Loucy (cell line): Measurements from ENCODE around the gene SLC35E4.

Experiments
- H2AFZ ChIP-seq: fragments of 200-600 bp; sonication (generic); 2 replicates; pipeline ENCODE4 v1.6.0; 2016; ENCODE audit warnings: antibody characterized with exemption, mild to moderate bottlenecking, low read length, moderate library complexity
- H3F3A ChIP-seq: fragments of 200-600 bp; 2 replicates; pipeline ENCODE4 v1.6.0; 2016; ENCODE audit warnings: antibody characterized with exemption, low read depth, mild to moderate bottlenecking
- H3K27me3 ChIP-seq: fragments of 200-600 bp; sonication (generic); 2 replicates; pipeline ENCODE4 v1.6.1; 2014; ENCODE audit warnings: low read length, mild to moderate bottlenecking; ENCODE audit not compliant: insufficient read depth, poor library complexity, severe bottlenecking
- H3K36me3 ChIP-seq: fragments of 200-600 bp; sonication (generic); 2 replicates; pipeline ENCODE4 v1.6.1; 2016; ENCODE audit warnings: low read length; ENCODE audit not compliant: insufficient read depth
- H3K4me1 ChIP-seq: fragments of 200-600 bp; sonication (generic); 2 replicates; pipeline ENCODE4 v1.5.1; 2014; ENCODE audit warnings: low read length, mild to moderate bottlenecking; ENCODE audit not compliant: insufficient read depth, poor library complexity, severe bottlenecking
- H3K4me2 ChIP-seq: fragments of 200-600 bp; sonication (generic); 2 replicates; pipeline ENCODE4 v1.6.0; 2014; ENCODE audit warnings: antibody characterized with exemption, low read length, low read depth, mild to moderate bottlenecking; ENCODE audit not compliant: poor library complexity, severe bottlenecking
- H3K4me3 ChIP-seq: fragments of 200-600 bp; sonication (generic); 2 replicates; pipeline ENCODE4 v1.5.1; 2014; ENCODE audit warnings: low read length, mild to moderate bottlenecking, mixed read lengths; ENCODE audit not compliant: poor library complexity, severe bottlenecking
- H3K79me2 ChIP-seq: fragments of 200-600 bp; sonication (generic); 2 replicates; pipeline ENCODE4 v1.6.1; 2014; ENCODE audit warnings: low read length; ENCODE audit not compliant: insufficient read depth
- H3K9ac ChIP-seq: fragments of 200-600 bp; sonication (generic); 2 replicates; pipeline ENCODE4 v1.6.0; 2014; ENCODE audit warnings: mild to moderate bottlenecking, low read depth, low read length, moderate library complexity; ENCODE audit not compliant: poor library complexity, severe bottlenecking
- H3K9me2 ChIP-seq: fragments of 200-600 bp; sonication (generic); replicated peaks from 2 replicates; pipeline ENCODE4 v1.6.1; 2016; ENCODE audit warnings: low read depth, low read length, mixed read lengths
- H3K9me3 ChIP-seq: fragments of 200-600 bp; sonication (generic); 2 replicates; pipeline ENCODE4 v1.6.1; 2014; ENCODE audit warnings: mild to moderate bottlenecking, antibody characterized with exemption, low read length, low read depth; ENCODE audit not compliant: insufficient read depth
- H4K20me1 ChIP-seq: fragments of 200-600 bp; sonication (generic); 2 replicates; pipeline ENCODE4 v1.6.0; 2014; ENCODE audit warnings: antibody characterized with exemption, low read length, mild to moderate bottlenecking; ENCODE audit not compliant: insufficient read depth, poor library complexity, severe bottlenecking
- CTCF ChIP-seq: fragments of 200-600 bp; sonication (generic); conservative IDR thresholded peaks from 2 replicates; pipeline ENCODE4 v1.5.1; 2014; ENCODE audit warnings: mild to moderate bottlenecking, antibody characterized with exemption, low read length
- EZH2phosphoT487 ChIP-seq: fragments of 200-600 bp; IDR thresholded peaks from 2 replicates; pipeline ENCODE4 v1.6.1; 2018; ENCODE audit warnings: antibody characterized with exemption, mild to moderate bottlenecking, moderate library complexity, borderline replicate concordance

SLC35E4 gene

GRCh38 chr22:30671071-30671470 lies 35.5 kb downstream of the SLC35E4 start:
- no peaks in the 10 kb centered on the region for H3K36me3 ChIP-seq
- H3F3A ChIP-seq = no peaks in the 10 kb centered on the region
- no peak overlapping the region for H3K9ac ChIP-seq
- H3K4me3 ChIP-seq = no peak overlapping the region
- H4K20me1 ChIP-seq = no peaks in the 10 kb centered on the region
- no peak for TF ChIP-seq EZH2phosphoT487
- TF ChIP-seq CTCF = no peak
- no peak overlapping the region for H2AFZ ChIP-seq
- H3K9me2 ChIP-seq = no peaks in the 10 kb centered on the region
- H3K27me3 ChIP-seq = no peaks in the 10 kb centered on the region
- H3K4me1 ChIP-seq = peaks cover 8% of the 10 kb centered on the region
- H3K4me2 ChIP-seq = no peak overlapping the region
- H3K9me3 ChIP-seq = no peaks in the 10 kb centered on the region
- no peaks in the 10 kb centered on the region for H3K79me2 ChIP-seq

- H3K79me2 ChIP-seq = no peaks in the 10 kb centered on the region
- H3K36me3 ChIP-seq = no peaks in the 10 kb centered on the region
- no peaks in the 10 kb centered on the region for H3K4me1 ChIP-seq
- no peaks in the 10 kb centered on the region for H3K27me3 ChIP-seq
- no peak overlapping the region for H3K9ac ChIP-seq
- H3K4me2 ChIP-seq = no peak overlapping the region
- no peaks in the 10 kb centered on the region for H4K20me1 ChIP-seq
- H3K9me3 ChIP-seq = no peaks in the 10 kb centered on the region
- H2AFZ ChIP-seq = no peak overlapping the region
- no peaks in the 10 kb centered on the region for H3K9me2 ChIP-seq
- no peaks in the 10 kb centered on the region for H3F3A ChIP-seq
- H3K4me3 ChIP-seq = no peak overlapping the region
- TF ChIP-seq EZH2phosphoT487 (no peak), CTCF (no peak)
Measured at GRCh38 chr22:30673136-30673535, 37.6 kb downstream of the SLC35E4 start.

- H4K20me1 ChIP-seq = no peaks in the 10 kb centered on the region
- no peak overlapping the region for H3K4me3 ChIP-seq
- H3K9me2 ChIP-seq = no peaks in the 10 kb centered on the region
- no peaks in the 10 kb centered on the region for H3F3A ChIP-seq
- no peaks in the 10 kb centered on the region for H3K79me2 ChIP-seq
- no peaks in the 10 kb centered on the region for H3K27me3 ChIP-seq
- no peaks in the 10 kb centered on the region for H3K4me1 ChIP-seq
- no peaks in the 10 kb centered on the region for H3K36me3 ChIP-seq
- no peaks in the 10 kb centered on the region for H3K9me3 ChIP-seq
- no peak overlapping the region for H2AFZ ChIP-seq
- H3K9ac ChIP-seq = no peak overlapping the region
- TF ChIP-seq EZH2phosphoT487 = no peak
- no peak for TF ChIP-seq CTCF
- no peak overlapping the region for H3K4me2 ChIP-seq
Measured at GRCh38 chr22:30674482-30674881, 38.9 kb downstream of the SLC35E4 start.
